Activated CD8-positive, alpha-beta memory T cell treated with anti-CD3 and anti-CD28 coated beads, Interleukin-2, amount 50 U/mL, for 48 hours (primary cell): ENCODE measurements around the gene AP1S3.

Experiments
- DNase-seq: peaks from one replicate; pipeline ENCODE4 v3.0.0-alpha.2; 2020

AP1S3 gene

GRCh38 chr2:223721746-223722145 is 115.6 kb downstream of the AP1S3 start:
- no peak for DNase-seq

GRCh38 chr2:223720367-223720766 is 117.0 kb downstream of the AP1S3 start:
- DNase-seq: no peak

- DNase-seq: no peak
Observed at GRCh38 chr2:223712642-223713041, 124.7 kb downstream of the AP1S3 start.

GRCh38 chr2:223711596-223712326 is 125.6 kb downstream of the AP1S3 start:
- no peak for DNase-seq
